SH-SY5Y (cell line): ENCODE measurements around the gene TAF4.

Source experiments
- GATA2 ChIP-seq: IDR thresholded peaks from 2 replicates; pipeline ENCODE4 v1.6.1; 2011; ENCODE audit warnings: mild to moderate bottlenecking, low read depth, low read length
- GATA3 ChIP-seq: IDR thresholded peaks from 2 replicates; pipeline ENCODE4 v1.6.1; 2011; ENCODE audit warnings: low read depth, mild to moderate bottlenecking, low read length, moderate library complexity

GRCh38 chr20:61980647-61981583, 84.8 kb downstream of the TAF4 start:
- TF ChIP-seq GATA2 (no peak), GATA3 (no peak)
